ENCODE measurements around the gene MYRIP.

MYRIP gene

DNA sequence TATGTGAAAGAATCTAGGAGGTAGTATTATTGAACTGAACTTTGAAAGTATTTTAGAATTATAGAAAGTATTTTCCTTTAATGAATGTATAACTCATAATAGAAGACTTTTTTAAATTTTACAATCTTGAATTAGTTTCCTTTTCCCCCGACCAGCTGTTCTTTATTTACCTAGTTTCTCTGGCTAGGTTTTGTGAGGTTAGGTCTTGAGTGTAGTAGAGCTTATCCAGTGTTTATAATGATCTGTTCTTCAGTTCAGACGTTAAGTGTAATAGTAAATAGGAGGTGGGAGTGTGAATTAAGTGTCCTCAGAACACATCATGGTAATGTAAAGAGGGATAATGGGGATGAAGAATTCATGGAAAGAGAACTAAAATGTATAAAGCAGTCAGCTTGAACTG is 93.8 kb downstream of the MYRIP start:
- TF ChIP-seq, protein P1, sequence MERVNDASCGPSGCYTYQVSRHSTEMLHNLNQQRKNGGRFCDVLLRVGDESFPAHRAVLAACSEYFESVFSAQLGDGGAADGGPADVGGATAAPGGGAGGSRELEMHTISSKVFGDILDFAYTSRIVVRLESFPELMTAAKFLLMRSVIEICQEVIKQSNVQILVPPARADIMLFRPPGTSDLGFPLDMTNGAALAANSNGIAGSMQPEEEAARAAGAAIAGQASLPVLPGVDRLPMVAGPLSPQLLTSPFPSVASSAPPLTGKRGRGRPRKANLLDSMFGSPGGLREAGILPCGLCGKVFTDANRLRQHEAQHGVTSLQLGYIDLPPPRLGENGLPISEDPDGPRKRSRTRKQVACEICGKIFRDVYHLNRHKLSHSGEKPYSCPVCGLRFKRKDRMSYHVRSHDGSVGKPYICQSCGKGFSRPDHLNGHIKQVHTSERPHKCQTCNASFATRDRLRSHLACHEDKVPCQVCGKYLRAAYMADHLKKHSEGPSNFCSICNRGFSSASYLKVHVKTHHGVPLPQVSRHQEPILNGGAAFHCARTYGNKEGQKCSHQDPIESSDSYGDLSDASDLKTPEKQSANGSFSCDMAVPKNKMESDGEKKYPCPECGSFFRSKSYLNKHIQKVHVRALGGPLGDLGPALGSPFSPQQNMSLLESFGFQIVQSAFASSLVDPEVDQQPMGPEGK (CRISPR knock-in tag; IDR thresholded peaks at IDR 0.05; ENCODE audit: borderline replicate concordance), result no peak
- TF ChIP-seq GLIS3 (CRISPR knock-in tag; IDR thresholded peaks at IDR 0.05) (no peak), ZNF8 (CRISPR knock-in tag; IDR thresholded peaks at IDR 0.05) (no peak), BACH2 (CRISPR knock-in tag; IDR thresholded peaks at IDR 0.05; ENCODE audit: borderline replicate concordance) (no peak), ISL1 (CRISPR knock-in tag; IDR thresholded peaks at IDR 0.05) (no peak), OSR1 (CRISPR knock-in tag; IDR thresholded peaks at IDR 0.05) (no peak), SNAI2 (CRISPR knock-in tag; IDR thresholded peaks at IDR 0.05) (no peak), ZNF70 (CRISPR knock-in tag; IDR thresholded peaks at IDR 0.05) (no peak), TCF4 (CRISPR knock-in tag; IDR thresholded peaks at IDR 0.05; ENCODE audit: borderline replicate concordance) (no peak), CSDC2 (CRISPR knock-in tag; IDR thresholded peaks at IDR 0.05) (no peak), ZNF565 (CRISPR knock-in tag; conservative IDR thresholded peaks at IDR 0.05; ENCODE audit: low read depth) (no peak), ZFP3 (CRISPR knock-in tag; IDR thresholded peaks at IDR 0.05) (no peak), ARNTL (CRISPR knock-in tag; IDR thresholded peaks at IDR 0.05; ENCODE audit: borderline replicate concordance, low read depth) (no peak)
- TF ChIP-seq, protein P2, sequence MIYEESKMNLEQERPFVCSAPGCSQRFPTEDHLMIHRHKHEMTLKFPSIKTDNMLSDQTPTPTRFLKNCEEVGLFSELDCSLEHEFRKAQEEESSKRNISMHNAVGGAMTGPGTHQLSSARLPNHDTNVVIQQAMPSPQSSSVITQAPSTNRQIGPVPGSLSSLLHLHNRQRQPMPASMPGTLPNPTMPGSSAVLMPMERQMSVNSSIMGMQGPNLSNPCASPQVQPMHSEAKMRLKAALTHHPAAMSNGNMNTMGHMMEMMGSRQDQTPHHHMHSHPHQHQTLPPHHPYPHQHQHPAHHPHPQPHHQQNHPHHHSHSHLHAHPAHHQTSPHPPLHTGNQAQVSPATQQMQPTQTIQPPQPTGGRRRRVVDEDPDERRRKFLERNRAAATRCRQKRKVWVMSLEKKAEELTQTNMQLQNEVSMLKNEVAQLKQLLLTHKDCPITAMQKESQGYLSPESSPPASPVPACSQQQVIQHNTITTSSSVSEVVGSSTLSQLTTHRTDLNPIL (CRISPR knock-in tag; IDR thresholded peaks at IDR 0.05; ENCODE audit: low read depth), result no peak
- TF ChIP-seq, protein P3, sequence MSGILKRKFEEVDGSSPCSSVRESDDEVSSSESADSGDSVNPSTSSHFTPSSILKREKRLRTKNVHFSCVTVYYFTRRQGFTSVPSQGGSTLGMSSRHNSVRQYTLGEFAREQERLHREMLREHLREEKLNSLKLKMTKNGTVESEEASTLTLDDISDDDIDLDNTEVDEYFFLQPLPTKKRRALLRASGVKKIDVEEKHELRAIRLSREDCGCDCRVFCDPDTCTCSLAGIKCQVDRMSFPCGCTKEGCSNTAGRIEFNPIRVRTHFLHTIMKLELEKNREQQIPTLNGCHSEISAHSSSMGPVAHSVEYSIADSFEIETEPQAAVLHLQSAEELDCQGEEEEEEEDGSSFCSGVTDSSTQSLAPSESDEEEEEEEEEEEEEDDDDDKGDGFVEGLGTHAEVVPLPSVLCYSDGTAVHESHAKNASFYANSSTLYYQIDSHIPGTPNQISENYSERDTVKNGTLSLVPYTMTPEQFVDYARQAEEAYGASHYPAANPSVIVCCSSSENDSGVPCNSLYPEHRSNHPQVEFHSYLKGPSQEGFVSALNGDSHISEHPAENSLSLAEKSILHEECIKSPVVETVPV (CRISPR knock-in tag; IDR thresholded peaks at IDR 0.05), result no peak
- TF ChIP-seq, protein P4, sequence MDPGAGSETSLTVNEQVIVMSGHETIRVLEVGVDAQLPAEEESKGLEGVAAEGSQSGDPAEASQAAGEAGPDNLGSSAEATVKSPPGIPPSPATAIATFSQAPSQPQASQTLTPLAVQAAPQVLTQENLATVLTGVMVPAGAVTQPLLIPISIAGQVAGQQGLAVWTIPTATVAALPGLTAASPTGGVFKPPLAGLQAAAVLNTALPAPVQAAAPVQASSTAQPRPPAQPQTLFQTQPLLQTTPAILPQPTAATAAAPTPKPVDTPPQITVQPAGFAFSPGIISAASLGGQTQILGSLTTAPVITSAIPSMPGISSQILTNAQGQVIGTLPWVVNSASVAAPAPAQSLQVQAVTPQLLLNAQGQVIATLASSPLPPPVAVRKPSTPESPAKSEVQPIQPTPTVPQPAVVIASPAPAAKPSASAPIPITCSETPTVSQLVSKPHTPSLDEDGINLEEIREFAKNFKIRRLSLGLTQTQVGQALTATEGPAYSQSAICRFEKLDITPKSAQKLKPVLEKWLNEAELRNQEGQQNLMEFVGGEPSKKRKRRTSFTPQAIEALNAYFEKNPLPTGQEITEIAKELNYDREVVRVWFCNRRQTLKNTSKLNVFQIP (CRISPR knock-in tag; IDR thresholded peaks at IDR 0.05; ENCODE audit: borderline replicate concordance, low read depth), result no peak
- ATAC-seq, result no peak

DNA sequence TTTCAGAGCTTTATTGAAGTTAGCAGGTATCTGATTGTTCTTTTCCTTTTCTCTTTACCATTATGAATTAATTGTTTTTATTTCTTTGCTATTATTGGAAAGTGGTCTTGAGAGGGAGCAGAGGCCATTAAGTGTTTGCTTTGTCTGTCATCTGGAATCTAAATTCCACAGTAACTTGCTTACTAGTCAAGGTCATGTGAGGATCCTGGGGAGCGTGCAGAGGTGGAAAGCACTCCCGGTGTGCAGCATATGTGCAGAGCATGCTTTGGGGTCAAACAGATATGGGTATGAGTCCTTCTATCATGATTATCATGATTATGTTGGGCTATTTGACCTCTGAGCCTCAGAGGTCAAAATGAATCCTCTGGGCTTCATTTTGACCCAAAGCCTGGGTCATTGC is 96.4 kb downstream of the MYRIP start:
- ATAC-seq, result no peak

More for the DNA sequence above, 96.4 kb downstream of the MYRIP start:
- TF ChIP-seq, protein P4 (CRISPR knock-in tag; IDR thresholded peaks at IDR 0.05; ENCODE audit: borderline replicate concordance, low read depth), result no peak
- TF ChIP-seq GLIS3 (CRISPR knock-in tag; IDR thresholded peaks at IDR 0.05), result no peak
- TF ChIP-seq ZFP30 (CRISPR knock-in tag; IDR thresholded peaks at IDR 0.05), result no peak
- TF ChIP-seq ZNF8 (CRISPR knock-in tag; IDR thresholded peaks at IDR 0.05), result no peak
- TF ChIP-seq ZFP3 (CRISPR knock-in tag; IDR thresholded peaks at IDR 0.05), result no peak
- TF ChIP-seq ARNTL (CRISPR knock-in tag; IDR thresholded peaks at IDR 0.05; ENCODE audit: borderline replicate concordance, low read depth), result no peak
- no peak for TF ChIP-seq ESRRG (CRISPR knock-in tag; IDR thresholded peaks at IDR 0.05)
- TF ChIP-seq, protein P3 (CRISPR knock-in tag; IDR thresholded peaks at IDR 0.05), result no peak
- TF ChIP-seq ZNF70 (CRISPR knock-in tag; IDR thresholded peaks at IDR 0.05), result no peak
- no peak for TF ChIP-seq TOX (CRISPR knock-in tag; IDR thresholded peaks at IDR 0.05; ENCODE audit: borderline replicate concordance)
- no peak for TF ChIP-seq RARB (CRISPR knock-in tag; IDR thresholded peaks at IDR 0.05)
- no peak for TF ChIP-seq SNAI2 (CRISPR knock-in tag; IDR thresholded peaks at IDR 0.05)
- no peak for TF ChIP-seq ISL1 (CRISPR knock-in tag; IDR thresholded peaks at IDR 0.05)
